Measurements from ENCODE around the gene ACAP3. TPM values are rescaled to one million over a fixed set of nuclear protein-coding genes. Genes with fewer than 3 reads are reported as not detected.
"Not testable (repeated sequence)": the region's sequence is repeated elsewhere in the genome, so short reads cannot be mapped to it uniquely, and the experiment has no call there.

The ACAP3 gene
- total RNA-seq, 2 experiments from 2014 or later, result 64.4 to 72.3 TPM

DNA sequence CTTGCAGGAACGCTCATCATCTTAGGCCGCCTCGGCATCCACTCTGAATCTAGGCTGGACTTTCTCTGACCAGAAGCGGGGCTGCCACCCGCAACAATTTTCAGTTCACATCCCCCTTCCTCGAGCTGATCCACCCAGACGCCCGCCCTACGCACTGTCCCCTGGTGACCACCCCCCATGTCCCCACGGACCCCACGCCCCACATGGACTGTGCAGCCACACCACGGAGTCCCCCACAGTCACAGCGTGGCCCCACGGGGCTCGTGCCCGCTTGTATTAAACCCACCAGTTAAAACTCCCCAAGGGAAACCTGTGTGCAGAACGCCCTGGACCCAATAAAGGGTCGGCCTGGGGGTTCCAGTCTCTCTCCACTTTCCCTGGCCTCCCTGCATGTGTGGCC, 48.2 kb downstream of the ACAP3 start:
- H3K27ac Mint-ChIP-seq, result no peak overlapping the region

DNA sequence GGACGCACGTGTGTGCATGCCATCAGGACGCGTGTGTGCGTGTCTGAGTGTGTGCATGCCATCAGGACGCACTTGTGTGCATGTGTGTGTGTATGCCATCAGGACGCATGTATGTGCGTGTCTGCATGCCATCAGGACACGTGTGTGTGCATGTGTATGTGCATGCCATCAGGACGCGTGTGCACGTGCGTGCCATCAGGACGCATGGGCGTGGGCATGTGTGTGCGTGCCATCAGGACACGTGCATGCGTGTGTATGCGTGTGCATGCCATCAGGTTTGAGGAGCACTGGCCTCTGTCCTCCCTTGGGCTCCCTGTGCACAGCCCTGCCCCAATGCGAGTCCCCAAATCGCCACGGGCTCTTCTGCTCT, 48.6 kb downstream of the ACAP3 start:
- Mint-ChIP-seq H3K4me1 (peaks cover 15% of the 10 kb centered on the region), H3K27me3 (no peaks in the 10 kb centered on the region), H3K4me3 (no peak overlapping the region), H3K36me3 (ENCODE audit: low read depth) (peaks cover 53% of the 10 kb centered on the region), H3K9me3 (no peaks in the 10 kb centered on the region), H3K27ac (no peak overlapping the region)
- no peak for DNase-seq
- ChIA-PET POLR2A (no interaction called here), CTCF (no interaction called here)

More for the DNA sequence above, 48.2 kb downstream of the ACAP3 start:
- CTCF ChIA-PET, result no interaction called here
- Mint-ChIP-seq H3K4me3 (no peak overlapping the region), H3K4me1 (peaks cover 15% of the 10 kb centered on the region), H3K9me3 (no peaks in the 10 kb centered on the region), H3K27me3 (no peaks in the 10 kb centered on the region), H3K36me3 (ENCODE audit: low read depth) (peaks cover 52% of the 10 kb centered on the region)
- DNase-seq, result no peak
- POLR2A ChIA-PET, result no interaction called here

DNA sequence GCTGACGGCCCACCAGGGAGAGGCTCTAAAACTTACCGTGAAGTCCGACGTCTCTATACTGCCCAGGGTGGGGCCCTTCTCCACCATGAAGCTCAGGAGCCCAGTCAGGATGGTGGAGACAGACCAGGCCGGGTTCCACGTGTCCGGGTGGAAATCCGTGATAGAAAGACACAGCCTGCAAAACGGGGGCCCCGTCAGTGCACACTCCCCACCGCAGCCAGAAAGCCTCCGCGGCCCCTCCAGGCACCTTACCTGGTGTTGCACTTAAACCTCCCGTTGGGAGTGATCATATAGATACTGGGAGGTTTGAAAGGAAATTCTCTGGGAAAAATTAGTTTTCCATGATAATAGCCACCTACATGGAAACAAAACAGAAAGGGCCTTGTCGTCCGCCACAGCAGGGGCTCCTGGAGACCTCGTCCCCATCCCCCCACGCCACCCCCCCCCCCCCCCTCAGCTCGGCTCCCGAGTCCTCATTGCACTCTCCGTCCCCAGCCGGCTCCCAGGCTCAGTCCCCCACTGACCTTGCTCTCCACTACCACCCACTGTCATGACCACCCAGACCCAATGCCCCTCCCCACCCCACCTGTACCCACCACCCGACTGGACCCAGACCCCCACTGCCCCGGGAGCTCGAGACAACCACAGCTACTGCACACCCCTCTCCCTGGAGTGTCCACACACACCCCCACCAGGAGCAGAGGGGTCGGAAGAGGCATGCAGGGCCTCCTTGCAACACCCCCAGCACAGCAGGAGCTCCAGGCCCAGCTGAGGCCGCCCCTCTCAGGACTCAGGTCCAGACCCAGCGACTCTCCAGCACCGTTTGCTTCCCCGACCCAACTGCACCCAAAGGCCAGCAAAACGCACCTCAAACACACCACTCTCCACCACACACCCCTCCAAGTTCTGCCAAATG, 50.5 kb downstream of the ACAP3 start:
- H3K36me3 Mint-ChIP-seq (ENCODE audit: low read depth), result peaks cover 52% of the 10 kb centered on the region
- POLR2A ChIA-PET, result no interaction called here

DNA sequence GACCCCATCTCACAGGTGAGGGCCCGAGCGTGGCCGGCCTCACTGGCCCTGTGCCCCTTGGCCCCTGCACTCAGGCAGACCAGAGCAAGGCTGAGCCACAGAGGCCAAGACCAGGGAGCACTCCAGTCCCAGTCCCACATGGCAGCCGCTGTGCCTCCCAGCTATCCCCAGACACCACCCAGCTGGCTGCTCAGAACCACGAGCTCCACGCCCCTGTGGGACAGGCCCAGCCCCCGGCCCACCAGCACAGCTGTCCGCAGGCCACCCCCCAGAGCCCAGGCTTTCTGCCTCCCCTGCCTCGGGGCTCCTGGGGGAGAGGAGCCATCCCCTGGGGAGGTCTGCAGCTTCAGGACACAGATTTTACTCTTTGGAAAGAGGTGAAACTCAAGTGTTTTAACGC, 52.1 kb downstream of the ACAP3 start:
- ChIA-PET POLR2A (no interaction called here), CTCF (no interaction called here)
- H3K36me3 Mint-ChIP-seq (ENCODE audit: low read depth), result peaks cover 44% of the 10 kb centered on the region
- no peaks in the 10 kb centered on the region for H3K27me3 Mint-ChIP-seq
- no peak overlapping the region for H3K27ac Mint-ChIP-seq
- peaks cover 16% of the 10 kb centered on the region for H3K4me1 Mint-ChIP-seq
- DNase-seq, result no peak
- H3K4me3 Mint-ChIP-seq, result no peak overlapping the region
- no peaks in the 10 kb centered on the region for H3K9me3 Mint-ChIP-seq

More for the DNA sequence above, 50.5 kb downstream of the ACAP3 start:
- CTCF ChIA-PET, result no interaction called here
- Mint-ChIP-seq H3K27ac (no peak overlapping the region), H3K9me3 (no peaks in the 10 kb centered on the region), H3K4me3 (no peak overlapping the region), H3K27me3 (no peaks in the 10 kb centered on the region), H3K4me1 (peaks cover 15% of the 10 kb centered on the region)
- no peak for DNase-seq

DNA sequence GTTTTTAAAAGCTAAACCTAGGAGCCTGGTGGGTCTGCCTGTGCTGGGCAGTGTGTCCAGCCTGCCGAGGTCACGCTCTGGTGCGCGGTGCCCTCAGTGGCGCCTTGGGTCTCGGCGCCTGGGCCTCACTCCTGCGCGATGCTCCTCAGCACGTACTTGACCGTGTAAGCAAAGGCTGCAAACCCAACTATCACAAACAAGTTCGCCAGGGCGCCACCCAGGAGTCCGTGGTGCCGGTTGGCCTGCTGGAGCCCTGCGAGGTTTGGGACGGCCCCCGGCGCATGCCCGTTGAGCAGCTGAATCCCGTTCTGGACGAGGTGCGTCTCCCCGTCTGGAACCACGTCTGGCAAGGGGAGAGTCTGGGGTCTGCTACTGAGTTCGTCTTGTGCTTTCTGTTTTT, 52.7 kb downstream of the ACAP3 start:
- H3K4me3 Mint-ChIP-seq, result no peak overlapping the region
- H3K36me3 Mint-ChIP-seq (ENCODE audit: low read depth), result peaks cover 38% of the 10 kb centered on the region
- ChIA-PET POLR2A (no interaction called here), CTCF (interaction anchor here (0.7 kb wide), 1 partner anchor 9 kb away, joined by 3 read pairs; no protein-coding TSS in a partner anchor)
- no peak overlapping the region for H3K27ac Mint-ChIP-seq
- no peaks in the 10 kb centered on the region for H3K27me3 Mint-ChIP-seq
- no peak for DNase-seq
- H3K4me1 Mint-ChIP-seq, result peaks cover 19% of the 10 kb centered on the region
- H3K9me3 Mint-ChIP-seq, result no peaks in the 10 kb centered on the region

DNA sequence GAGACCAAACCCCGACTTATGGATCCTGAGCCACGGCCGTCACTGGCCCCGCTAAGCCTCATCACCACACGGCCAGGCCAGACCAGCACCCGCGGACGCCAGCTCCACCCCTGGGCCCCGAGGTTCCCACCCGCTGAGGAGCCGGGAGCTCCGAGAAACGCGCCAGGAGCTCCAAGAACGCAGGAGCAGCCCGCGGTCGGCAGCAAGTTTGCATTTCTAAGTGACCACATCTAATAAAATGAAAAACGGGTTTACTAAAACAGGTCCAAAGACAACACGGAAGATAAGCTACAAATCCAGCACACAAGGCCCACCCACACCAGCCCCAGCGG, 53.1 kb downstream of the ACAP3 start:
- Mint-ChIP-seq H3K36me3 (ENCODE audit: low read depth) (peaks cover 34% of the 10 kb centered on the region), H3K9me3 (no peaks in the 10 kb centered on the region), H3K4me1 (peaks cover 21% of the 10 kb centered on the region), H3K27ac (no peak overlapping the region), H3K27me3 (no peaks in the 10 kb centered on the region), H3K4me3 (no peak overlapping the region)
- no peak for DNase-seq
- ChIA-PET POLR2A (no interaction called here), CTCF (interaction anchor here (0.7 kb wide), 1 partner anchor 9 kb away, joined by 3 read pairs; no protein-coding TSS in a partner anchor)

DNA sequence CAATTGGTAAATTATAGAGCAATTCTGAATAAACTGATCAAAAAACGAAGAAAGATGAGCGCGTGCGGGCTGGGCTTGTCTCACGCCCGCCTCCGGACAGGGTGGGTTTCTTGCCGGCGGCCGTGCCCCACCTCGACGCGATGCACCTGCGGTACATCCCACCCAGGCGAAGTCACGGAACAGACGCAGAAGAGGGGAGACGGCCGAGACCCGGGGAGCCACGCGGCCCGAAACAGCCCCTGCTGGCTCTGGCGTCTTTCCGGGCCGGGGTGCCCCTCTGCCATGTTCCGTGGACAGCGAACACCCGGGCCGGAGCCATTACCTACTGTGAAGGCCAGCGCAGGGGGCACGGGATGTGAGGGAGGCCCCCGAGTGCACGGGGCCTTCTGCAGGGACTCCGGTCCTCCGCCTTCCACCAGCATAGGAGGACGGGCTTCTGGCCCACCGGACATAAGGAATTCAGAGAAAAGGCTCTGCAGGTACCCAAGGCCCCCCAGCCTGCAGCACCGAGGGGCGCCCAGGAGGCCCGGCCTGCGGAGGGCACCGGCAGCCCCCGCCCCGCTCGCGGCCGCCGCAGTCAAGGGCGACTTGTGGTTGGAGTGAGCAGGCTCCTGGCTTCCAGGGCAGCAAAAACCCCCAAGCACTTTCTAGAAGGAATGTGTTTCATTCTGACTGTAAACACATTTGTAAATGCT, 53.6 kb downstream of the ACAP3 start:
- ChIA-PET POLR2A (no interaction called here), CTCF (no interaction called here)
- peaks cover 23% of the 10 kb centered on the region for H3K4me1 Mint-ChIP-seq

DNA sequence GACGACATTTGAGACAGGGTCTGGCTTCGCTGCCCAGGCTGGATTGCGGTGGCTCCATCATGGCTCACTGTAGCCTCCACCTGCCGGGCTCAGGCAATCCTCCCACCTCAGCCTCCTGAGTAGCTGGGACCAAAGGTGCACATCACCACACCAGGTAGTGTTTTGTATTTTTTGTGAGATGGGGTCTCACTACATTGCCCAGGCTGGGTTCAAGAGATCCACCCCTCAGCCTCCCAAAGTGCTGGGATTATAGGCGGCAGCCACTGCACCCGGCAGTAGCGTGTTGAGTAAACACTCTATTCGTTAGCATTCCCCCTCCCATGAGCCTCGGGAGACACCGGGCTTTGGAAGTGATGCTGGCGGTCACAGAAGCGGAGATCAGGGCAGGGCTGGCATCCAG, 54.4 kb downstream of the ACAP3 start:
- no peak overlapping the region for H3K4me3 Mint-ChIP-seq
- H3K27me3 Mint-ChIP-seq, result no peaks in the 10 kb centered on the region
- CTCF ChIA-PET, result no interaction called here
- H3K9me3 Mint-ChIP-seq, result no peaks in the 10 kb centered on the region
- POLR2A ChIA-PET, result no interaction called here
- peaks cover 28% of the 10 kb centered on the region for H3K36me3 Mint-ChIP-seq (ENCODE audit: low read depth)
- H3K27ac Mint-ChIP-seq, result no peak overlapping the region
- DNase-seq, result no peak
- peaks cover 23% of the 10 kb centered on the region for H3K4me1 Mint-ChIP-seq

More for the DNA sequence above, 53.6 kb downstream of the ACAP3 start:
- no peaks in the 10 kb centered on the region for H3K27me3 Mint-ChIP-seq
- no peak for DNase-seq
- no peak overlapping the region for H3K4me3 Mint-ChIP-seq
- peaks cover 29% of the 10 kb centered on the region for H3K36me3 Mint-ChIP-seq (ENCODE audit: low read depth)
- no peak overlapping the region for H3K27ac Mint-ChIP-seq
- no peaks in the 10 kb centered on the region for H3K9me3 Mint-ChIP-seq

DNA sequence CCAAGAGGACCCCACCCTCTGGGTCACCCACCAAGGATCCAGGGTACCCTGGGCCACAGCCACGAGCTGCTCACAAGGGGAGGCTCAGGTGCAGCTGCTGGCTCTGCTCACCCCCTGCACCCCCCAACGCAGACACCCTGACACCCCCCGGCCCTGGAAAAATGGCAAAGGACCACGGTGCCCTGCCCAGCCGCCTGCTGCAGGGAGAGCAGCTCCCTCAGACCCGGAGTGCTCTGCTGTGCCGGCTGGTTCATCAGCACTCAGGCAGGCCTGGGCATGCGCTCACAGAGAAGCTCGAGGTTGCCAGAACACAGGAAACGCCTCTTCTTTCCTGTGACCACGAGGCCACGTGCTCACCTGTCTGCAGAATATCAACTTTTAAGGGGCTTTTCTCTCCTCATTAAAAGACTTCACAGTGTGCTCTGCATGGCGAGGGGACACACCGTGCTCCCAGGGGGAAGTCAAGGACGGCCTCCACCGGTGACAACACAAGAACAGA, 56.9 kb downstream of the ACAP3 start:
- ChIA-PET CTCF (interaction anchor here (0.7 to 2.0 kb wide), 8 partner anchors 121 to 254 kb away, joined by 3 to 20 read pairs (median 4); partner anchors contain the start of gene C1orf159), POLR2A (interaction anchor here (1.0 to 1.5 kb wide), 5 partner anchors 10 to 54 kb away, joined by 3 to 7 read pairs (median 5); partner anchors contain the start of genes B3GALT6 and SDF4)
- DNase-seq, result peak; percentile 82
- peak overlapping the region; percentile 54 for H3K27ac Mint-ChIP-seq
- H3K4me1 Mint-ChIP-seq, result peaks cover 16% of the 10 kb centered on the region
- H3K9me3 Mint-ChIP-seq, result no peaks in the 10 kb centered on the region
- peaks cover 4% of the 10 kb centered on the region for H3K27me3 Mint-ChIP-seq
- peaks cover 17% of the 10 kb centered on the region for H3K36me3 Mint-ChIP-seq (ENCODE audit: low read depth)
- no peak overlapping the region for H3K4me3 Mint-ChIP-seq

DNA sequence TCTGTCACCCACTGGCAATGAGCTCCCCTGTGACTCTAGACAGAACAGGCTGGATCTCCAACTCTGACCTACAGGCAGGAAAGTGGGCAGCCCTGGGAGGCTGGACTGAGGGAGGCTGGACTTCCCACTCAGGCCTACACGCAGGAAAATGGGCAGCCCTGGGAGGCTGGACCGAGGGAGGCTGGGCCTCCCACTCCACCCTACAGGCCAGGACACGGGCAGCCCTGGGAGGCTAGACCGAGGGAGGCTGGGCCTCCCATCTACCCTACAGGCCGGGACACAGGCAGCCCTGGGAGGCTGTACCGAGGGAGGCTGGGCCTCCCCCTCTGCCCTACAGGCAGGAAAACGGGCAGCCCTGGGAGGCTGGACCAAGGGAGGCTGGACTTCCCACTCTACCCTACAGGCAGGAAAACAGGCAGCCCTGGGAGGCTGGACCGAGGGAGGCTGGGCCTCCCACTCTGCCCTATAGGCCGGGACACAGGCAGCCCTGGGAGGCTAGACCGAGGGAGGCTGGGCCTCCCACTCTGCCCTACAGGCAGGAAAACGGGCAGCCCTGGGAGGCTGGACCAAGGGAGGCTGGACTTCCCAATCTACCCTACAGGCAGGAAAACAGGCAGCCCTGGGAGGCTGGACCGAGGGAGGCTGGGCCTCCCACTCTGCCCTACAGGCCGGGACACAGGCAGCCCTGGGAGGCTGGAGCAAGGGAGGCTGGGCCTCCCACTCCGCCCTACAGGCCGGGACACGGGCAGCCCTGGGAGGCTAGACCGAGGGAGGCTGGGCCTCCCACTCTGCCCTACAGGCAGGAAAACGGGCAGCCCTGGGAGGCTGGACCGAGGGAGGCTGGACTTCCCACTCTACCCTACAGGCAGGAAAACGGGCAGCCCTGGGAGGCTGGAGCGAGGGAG, 59.5 kb downstream of the ACAP3 start:
- CTCF ChIA-PET; H3K4me3 Mint-ChIP-seq; POLR2A ChIA-PET; DNase-seq; H3K27ac Mint-ChIP-seq; H3K27me3 Mint-ChIP-seq; H3K9me3 Mint-ChIP-seq; H3K36me3 Mint-ChIP-seq (ENCODE audit: low read depth): not testable (repeated sequence)
- peaks cover 16% of the 10 kb centered on the region for H3K4me1 Mint-ChIP-seq

DNA sequence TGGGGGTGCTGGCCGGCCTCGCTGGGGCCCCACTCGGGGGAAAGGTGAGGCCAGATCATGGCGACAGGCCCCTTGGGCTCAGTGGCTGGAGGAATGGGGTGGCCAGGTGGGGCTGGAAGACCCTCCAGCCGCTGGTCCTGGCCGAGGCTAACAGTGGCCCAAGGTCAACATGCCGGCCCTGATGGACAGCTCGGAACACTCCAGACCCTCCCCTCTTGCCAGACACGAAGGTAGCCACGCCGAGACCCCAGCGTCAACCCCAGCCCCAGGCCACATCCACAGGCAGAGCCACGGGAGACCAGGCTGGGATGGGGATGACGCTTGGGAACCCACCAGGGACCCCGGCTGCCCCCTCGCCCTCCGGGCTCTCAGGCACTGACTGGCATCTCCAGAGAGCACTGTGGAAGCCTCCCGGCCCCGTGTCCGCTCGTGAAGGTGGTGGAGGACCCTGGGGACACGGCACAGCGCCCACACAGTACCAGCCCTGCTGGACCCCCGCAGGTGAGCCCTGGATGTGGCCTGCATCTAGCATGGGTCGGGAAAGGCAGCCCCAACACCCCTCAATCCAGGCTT, 60.3 kb downstream of the ACAP3 start:
- H3K4me3 Mint-ChIP-seq, result no peak overlapping the region
- H3K36me3 Mint-ChIP-seq (ENCODE audit: low read depth), result no peaks in the 10 kb centered on the region
- CTCF ChIA-PET, result no interaction called here
- no peak overlapping the region for H3K27ac Mint-ChIP-seq
- H3K9me3 Mint-ChIP-seq, result no peaks in the 10 kb centered on the region
- POLR2A ChIA-PET, result no interaction called here
- no peak for DNase-seq
- H3K4me1 Mint-ChIP-seq, result peaks cover 16% of the 10 kb centered on the region
- H3K27me3 Mint-ChIP-seq, result peaks cover 4% of the 10 kb centered on the region

DNA sequence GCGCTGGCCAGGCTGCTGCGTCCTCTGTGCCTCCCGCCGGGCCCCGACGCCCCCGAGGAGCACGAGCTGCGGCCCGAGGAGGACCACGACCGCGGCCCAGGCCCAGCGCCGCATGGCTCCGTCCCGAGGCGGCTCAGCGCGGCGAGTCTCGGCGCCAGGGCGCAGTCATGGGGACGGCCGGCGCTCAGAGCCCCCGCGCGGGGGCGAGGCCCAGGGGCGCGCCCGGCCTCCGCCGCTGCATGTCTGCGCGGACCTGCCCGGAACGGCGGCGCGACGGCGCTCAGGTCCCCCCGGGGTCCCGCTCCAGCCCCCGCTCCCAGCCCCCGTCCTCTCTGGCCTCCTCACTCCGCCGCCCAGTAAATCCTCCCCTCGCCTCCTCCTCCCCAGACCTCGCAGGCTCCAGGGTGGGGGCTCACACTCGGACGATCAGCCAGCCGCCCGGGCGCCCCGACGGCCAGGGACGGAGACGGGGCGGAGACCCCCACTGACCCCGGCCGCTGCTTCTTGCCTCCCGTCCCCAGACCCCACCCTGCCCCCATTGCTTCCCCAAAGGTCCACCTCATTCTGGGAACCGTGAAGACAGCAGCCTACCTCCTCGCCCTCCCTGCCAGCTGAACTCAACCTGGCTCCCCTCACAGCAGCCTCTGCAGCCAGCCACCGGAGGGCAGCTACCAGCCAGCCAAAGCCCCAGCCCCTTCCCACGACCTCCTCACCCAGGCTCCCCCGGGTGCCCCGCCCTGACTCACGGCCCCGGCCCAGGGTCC, 61.0 kb downstream of the ACAP3 start, which contains the start of gene C1QTNF12:
C1QTNF12 (minus strand) TSS at position 146 of the 764 bp plus-strand sequence; CDS start at position 114, 32 bp downstream.
- Mint-ChIP-seq H3K27me3 (peaks cover 4% of the 10 kb centered on the region), H3K4me1 (peaks cover 14% of the 10 kb centered on the region), H3K27ac (no peak within 1 kb of the TSS), H3K36me3 (ENCODE audit: low read depth) (no peaks in the 10 kb centered on the region), H3K4me3 (no peak within 1 kb of the TSS), H3K9me3 (no peaks in the 10 kb centered on the region)
- ChIA-PET CTCF (no interaction called here), POLR2A (no interaction called here)
- DNase-seq, result no peak

All from activated CD4-positive, alpha-beta memory T cell treated with anti-CD3 and anti-CD28 coated beads, Interleukin-2, amount 10 ng/mL, durations not matched to agents 7 days and 5 days (primary cell).